ENCODE measurements around the gene SP100. TPM values are rescaled to one million over a fixed set of nuclear protein-coding genes. Genes with fewer than 3 reads are reported as not detected.

SP100 gene
- total and polyA plus RNA-seq, 2 of the 8 experiments (the other 6 are each of a cell fraction or from before 2014, with no cell fraction given), result 0.06 to 1.1 TPM

GRCh38 chr2:230589025-230589424 lies 173.0 kb downstream of the SP100 start (continued):
- TF ChIP-seq, protein P1, sequence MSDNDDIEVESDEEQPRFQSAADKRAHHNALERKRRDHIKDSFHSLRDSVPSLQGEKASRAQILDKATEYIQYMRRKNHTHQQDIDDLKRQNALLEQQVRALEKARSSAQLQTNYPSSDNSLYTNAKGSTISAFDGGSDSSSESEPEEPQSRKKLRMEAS (IDR thresholded peaks at IDR 0.05), result no peak
